AG04450 (cell line): ENCODE results near the gene MRGPRG. TPM values are rescaled to one million over a fixed set of nuclear protein-coding genes. Genes with fewer than 3 reads are reported as not detected.

Experiments used
- CTCF ChIA-PET: fragments of 300-600, 350-600 bp; formaldehyde crosslinking; extraction: SDS; loops from one replicate; lab custom pipeline; 2022; ENCODE audit warnings: antibody characterized with exemption, inconsistent platforms; lab: Charles Lee
- POLR2A ChIA-PET: fragments of 350-600 bp; formaldehyde crosslinking; extraction: SDS; loops from one replicate; lab custom pipeline; 2021; ENCODE audit warnings: antibody characterized with exemption, inconsistent platforms; lab: Yijun Ruan, JAX
- DNase-seq: peaks from one replicate; pipeline ENCODE4 v3.0.0-alpha.2; 2011; ENCODE audit warnings: low read depth, low spot score
- H3K27ac ChIP-seq: one replicate; pipeline ENCODE4 v1.5.1; 2012; ENCODE audit warnings: low read depth, low read length, control low read depth
- H3K27me3 ChIP-seq: one replicate; pipeline ENCODE4 v1.6.0; 2012; ENCODE audit warnings: low read length; ENCODE audit not compliant: control insufficient read depth, insufficient read depth
- H3K4me3 ChIP-seq: 2 replicates; pipeline ENCODE4 v1.5.1; 2011; ENCODE audit warnings: mild to moderate bottlenecking, low read depth, low read length, control low read depth
- H3K9me3 ChIP-seq: 2 replicates; pipeline ENCODE4 v1.5.1; 2012; ENCODE audit warnings: low read length; ENCODE audit not compliant: control insufficient read depth, insufficient read depth
- polyA plus RNA-seq: library from polyadenylated mRNA; depleted of rRNA; stranded (reverse); fragments of >200 nt; gene quantifications from 2 replicates; pipeline ENCODE4 v1.2.3, GENCODE V29; 2011
- TF ChIP-seq, protein P1 (sequence below): IDR thresholded peaks from 2 replicates; pipeline ENCODE4 v1.5.1; 2011; ENCODE audit warnings: low read depth, low read length, control low read depth, inconsistent platforms

MRGPRG gene
- polyA plus RNA-seq, 1 experiment = not detected

DNA sequence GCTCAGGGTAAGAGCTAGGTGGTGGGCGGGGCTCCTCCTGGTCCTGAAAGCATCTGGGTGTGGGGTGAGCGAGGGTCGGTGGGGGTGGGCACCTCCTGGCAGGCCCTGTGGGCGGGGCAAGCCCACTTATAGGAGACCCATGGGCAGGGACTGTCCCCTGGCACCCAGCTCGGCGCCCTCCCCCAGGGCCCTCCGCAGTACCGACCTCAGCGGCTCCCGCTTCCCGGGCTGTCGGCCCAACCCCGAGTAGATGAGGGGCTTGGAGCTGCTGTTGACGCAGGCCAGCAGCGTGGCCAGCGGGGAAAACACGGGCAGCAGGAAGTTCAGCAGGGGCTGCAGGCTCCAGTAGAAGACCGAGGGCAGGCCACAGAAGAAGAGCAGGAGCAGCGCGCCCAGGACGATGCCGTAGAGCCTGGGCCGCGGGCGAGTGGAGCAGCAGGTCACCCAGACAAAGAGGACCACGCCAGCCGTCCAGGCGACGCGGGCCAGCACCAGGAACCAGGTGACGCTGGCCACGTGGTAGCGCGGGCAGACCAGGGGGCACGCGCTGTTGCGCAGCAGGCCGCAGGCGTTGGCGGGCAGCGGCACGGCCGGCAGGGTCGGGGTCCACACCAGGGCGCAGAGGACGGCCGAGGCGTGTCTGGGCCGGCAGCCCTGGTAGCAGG, 663 bp downstream of the MRGPRG start:
- Histone ChIP-seq H3K27me3 (peaks cover 58% of the 10 kb centered on the region), H3K27ac (no peak overlapping the region), H3K9me3 (no peaks in the 10 kb centered on the region; the same call in 1 of the 2 replicates), H3K4me3 (no peak overlapping the region)
- DNase-seq = no peak
- CTCF ChIA-PET = interaction anchor here (1.4 kb wide), 1 partner anchor 109 kb away, joined by 4 read pairs; no protein-coding TSS in a partner anchor
- TF ChIP-seq, protein P1, sequence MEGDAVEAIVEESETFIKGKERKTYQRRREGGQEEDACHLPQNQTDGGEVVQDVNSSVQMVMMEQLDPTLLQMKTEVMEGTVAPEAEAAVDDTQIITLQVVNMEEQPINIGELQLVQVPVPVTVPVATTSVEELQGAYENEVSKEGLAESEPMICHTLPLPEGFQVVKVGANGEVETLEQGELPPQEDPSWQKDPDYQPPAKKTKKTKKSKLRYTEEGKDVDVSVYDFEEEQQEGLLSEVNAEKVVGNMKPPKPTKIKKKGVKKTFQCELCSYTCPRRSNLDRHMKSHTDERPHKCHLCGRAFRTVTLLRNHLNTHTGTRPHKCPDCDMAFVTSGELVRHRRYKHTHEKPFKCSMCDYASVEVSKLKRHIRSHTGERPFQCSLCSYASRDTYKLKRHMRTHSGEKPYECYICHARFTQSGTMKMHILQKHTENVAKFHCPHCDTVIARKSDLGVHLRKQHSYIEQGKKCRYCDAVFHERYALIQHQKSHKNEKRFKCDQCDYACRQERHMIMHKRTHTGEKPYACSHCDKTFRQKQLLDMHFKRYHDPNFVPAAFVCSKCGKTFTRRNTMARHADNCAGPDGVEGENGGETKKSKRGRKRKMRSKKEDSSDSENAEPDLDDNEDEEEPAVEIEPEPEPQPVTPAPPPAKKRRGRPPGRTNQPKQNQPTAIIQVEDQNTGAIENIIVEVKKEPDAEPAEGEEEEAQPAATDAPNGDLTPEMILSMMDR = no peak
- POLR2A ChIA-PET = no interaction called here

DNA sequence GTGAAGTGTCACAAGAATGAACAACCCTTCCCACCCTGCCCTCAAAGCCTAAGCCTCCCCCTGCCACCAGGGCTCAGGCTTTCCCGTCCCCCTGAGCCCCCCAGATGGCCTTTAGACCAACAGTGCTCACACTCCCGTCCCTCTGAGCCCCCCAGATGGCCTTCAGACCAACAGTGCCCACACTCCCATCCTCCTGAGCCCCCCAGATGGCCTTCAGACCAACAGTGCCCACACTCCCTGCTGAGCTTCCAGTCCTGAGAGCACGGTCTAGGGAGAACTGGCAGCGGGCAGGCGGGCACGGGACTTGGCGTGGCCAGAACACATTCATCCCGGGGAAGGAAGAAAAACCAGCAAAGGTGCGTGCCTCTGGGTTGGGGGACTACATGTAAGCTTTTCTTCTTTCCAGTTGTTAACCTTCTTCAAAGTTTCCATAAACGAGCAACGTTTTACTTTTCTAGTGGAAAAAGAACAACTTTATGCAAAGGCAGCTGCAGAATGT, 2.5 kb downstream of the MRGPRG start:
- CTCF ChIA-PET = interaction anchor here (0.9 kb wide), 1 partner anchor 178 kb away, joined by 3 read pairs; no protein-coding TSS in a partner anchor
- no peak for DNase-seq
- Histone ChIP-seq H3K9me3 (peaks cover 4% of the 10 kb centered on the region), H3K27me3 (peaks cover 45% of the 10 kb centered on the region), H3K27ac (no peak overlapping the region), H3K4me3 (no peak overlapping the region)
- POLR2A ChIA-PET = no interaction called here
- TF ChIP-seq, protein P1 = no peak

DNA sequence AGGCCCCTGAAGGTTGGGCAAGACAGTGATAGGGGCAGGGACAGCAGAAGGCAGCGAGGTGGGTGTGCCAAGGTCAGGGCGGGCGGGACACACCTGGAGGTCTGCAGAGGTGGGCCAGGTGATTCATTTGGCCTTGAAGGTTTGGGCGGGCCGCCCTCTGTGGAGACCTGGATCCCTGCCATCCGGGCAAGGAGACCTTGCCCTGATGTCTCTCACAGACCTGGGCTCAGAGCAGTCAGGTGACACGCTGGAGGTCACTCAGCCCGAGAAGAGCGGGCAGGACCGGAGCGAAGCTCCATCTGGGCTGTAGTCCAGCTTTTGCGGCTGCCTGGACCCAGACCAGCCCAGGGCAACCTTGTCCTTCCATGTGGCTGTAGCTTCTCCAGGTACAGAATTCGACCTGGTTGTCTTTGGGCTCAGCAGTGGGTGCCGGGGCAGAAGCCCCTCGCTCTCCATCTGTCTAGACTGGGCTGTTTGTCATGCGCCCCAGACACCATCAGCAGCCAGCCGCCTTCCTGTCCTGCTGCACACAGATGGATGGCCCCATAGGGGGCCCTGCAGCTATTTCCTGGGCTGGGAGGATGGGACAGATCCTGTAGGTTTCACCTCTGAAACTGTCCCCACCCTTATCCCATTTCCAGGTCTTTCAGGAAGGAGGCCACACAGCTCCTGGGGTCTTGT, 3.1 kb downstream of the MRGPRG start:
- ChIA-PET CTCF (interaction anchor here (0.9 kb wide), 1 partner anchor 177 kb away, joined by 3 read pairs; no protein-coding TSS in a partner anchor), POLR2A (no interaction called here)
- Histone ChIP-seq H3K27me3 (peaks cover 39% of the 10 kb centered on the region), H3K4me3 (no peak overlapping the region), H3K27ac (no peak overlapping the region), H3K9me3 (peaks cover 4% of the 10 kb centered on the region)
- DNase-seq = no peak
- TF ChIP-seq, protein P1 = no peak

DNA sequence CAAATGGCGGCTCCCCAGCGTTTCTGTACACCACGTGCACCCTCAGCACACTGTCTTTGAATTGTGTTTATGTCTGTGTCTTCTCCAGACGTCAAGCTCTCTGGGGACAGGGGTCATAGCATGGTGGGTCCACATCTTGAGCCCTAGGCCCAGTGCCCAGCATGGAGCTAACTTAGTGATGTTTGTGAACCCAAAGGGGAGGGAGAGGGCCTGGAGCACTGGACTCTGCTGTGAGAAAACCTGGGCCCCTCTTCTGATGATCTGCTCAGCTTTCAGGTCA, 4.3 kb downstream of the MRGPRG start:
- CTCF ChIA-PET = no interaction called here
- H3K9me3 ChIP-seq = peaks cover 4% of the 10 kb centered on the region
- H3K27me3 ChIP-seq = peaks cover 32% of the 10 kb centered on the region
- H3K4me3 ChIP-seq = no peak overlapping the region
- H3K27ac ChIP-seq = no peak overlapping the region
- POLR2A ChIA-PET = no interaction called here
- no peak for DNase-seq
- TF ChIP-seq, protein P1 = no peak

DNA sequence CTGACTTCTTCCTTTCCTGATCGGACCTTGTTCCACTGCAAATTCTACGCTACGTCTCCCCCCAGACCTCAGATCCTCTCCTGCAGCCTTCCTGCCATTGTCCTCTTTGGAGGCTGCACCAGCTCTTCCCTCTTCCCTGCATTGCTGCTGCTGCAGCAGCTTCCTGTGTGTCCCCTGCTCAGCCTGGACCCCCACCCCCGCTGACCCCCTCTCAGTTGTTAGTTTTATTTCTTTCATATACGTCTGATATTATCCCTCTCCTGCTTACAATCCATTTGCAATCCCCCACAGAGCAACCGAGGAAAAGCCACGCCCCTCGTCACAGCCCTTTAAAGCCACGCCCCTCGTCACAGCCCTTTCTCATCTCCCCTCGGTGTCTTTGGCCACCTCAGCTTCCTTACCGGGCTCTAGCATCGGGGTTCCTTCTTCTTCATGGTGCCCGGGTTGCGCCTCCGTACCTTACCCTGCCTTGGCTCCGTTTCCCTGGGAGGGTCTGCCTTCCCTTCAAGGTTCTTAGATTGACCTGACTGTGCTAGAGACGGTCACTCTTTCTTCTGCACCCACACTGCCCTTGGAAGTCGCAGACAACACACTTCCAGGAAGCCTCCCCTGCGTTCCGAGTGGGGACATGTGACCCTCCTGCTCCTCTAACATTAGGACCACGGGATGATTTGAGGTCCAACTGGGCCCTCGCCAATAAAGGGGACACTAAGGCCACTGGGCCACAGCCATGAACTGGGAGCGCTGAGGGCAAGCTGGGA, 4.8 kb downstream of the MRGPRG start:
- peaks cover 28% of the 10 kb centered on the region for H3K27me3 ChIP-seq
- CTCF ChIA-PET = no interaction called here

More for the DNA sequence above, 4.8 kb downstream of the MRGPRG start:
- no peak overlapping the region for H3K4me3 ChIP-seq
- POLR2A ChIA-PET = no interaction called here
- H3K27ac ChIP-seq = no peak overlapping the region
- H3K9me3 ChIP-seq = peaks cover 4% of the 10 kb centered on the region
- no peak for DNase-seq
- TF ChIP-seq, protein P1 = no peak
